HepG2 (cell line): ENCODE data around the gene ENO2. TPM values are rescaled to one million over a fixed set of nuclear protein-coding genes. Genes with fewer than 3 reads are reported as not detected.
A peak's percentile ranks its signal among the peaks of the same experiment; 100 is the strongest.
"Not testable (repeated sequence)": the region's sequence is repeated elsewhere in the genome, so short reads cannot be mapped to it uniquely, and the experiment has no call there.

Experiments
- ATAC-seq: fragments of 200-7000 bp; cut with Tn5 transposase; 3 replicates; pipeline ENCODE4 v1.9.1; 2020; ENCODE audit warnings: mild to moderate bottlenecking, moderate library complexity
- BruUV-seq: library from RNA; stranded (reverse); fragments of 400-500 nt; replicated peaks from 2 replicates; lab custom pipeline; 2021; lab: Mats Ljungman, UMichigan
- CTCF ChIA-PET: fragments of 300-600 bp; formaldehyde crosslinking; extraction: SDS; loops from one replicate; lab custom pipeline; 2021; ENCODE audit warnings: low total read pairs, inconsistent platforms, low intra/inter-chr PET ratio; lab: Yijun Ruan, JAX
- POLR2A ChIA-PET: fragments of 350-600 bp; sonication (Branson Sonifier 250); formaldehyde crosslinking; loops from one replicate; lab custom pipeline; 2020; ENCODE audit warnings: antibody characterized with exemption, inconsistent platforms; lab: Yijun Ruan, JAX
- DNase-seq: peaks from one replicate; pipeline ENCODE4 v3.0.0-alpha.2; 2015; ENCODE audit warnings: low spot score
- FAIRE-seq: peaks from 3 replicates; lab custom pipeline; 2011; peaks lifted over from hg19 to GRCh38; lab: Jason Lieb, UNC
- H2AFZ ChIP-seq: one replicate; pipeline ENCODE4 v1.6.1; 2011; ENCODE audit warnings: low read length, inconsistent platforms
- H3K27ac ChIP-seq: fragments of 300-600 bp; 3 replicates; pipeline ENCODE4 v1.8.0; 2011; ENCODE audit warnings: mixed run types, mild to moderate bottlenecking, mixed read lengths, low read length, inconsistent platforms; ENCODE audit not compliant: insufficient read depth; ENCODE audit errors: extremely low read length
- H3K27me3 ChIP-seq, 2 experiments: fragments of 200-600 bp in 1 of 2; 2 replicates in 1 of 2; 3 replicates in 1 of 2; pipeline versions ENCODE4 v1.6.0 to v1.8.0; 2011; ENCODE audit warnings: low read length in 2 of 2, mild to moderate bottlenecking in 2 of 2, moderate library complexity in 2 of 2, inconsistent platforms in 1 of 2; ENCODE audit not compliant: insufficient read depth in 2 of 2, control insufficient read depth in 1 of 2
- H3K36me3 ChIP-seq, 2 experiments: fragments of 200-600 bp in 1 of 2; replicated peaks in 1 of 2; 2 replicates in 1 of 2; 3 replicates in 1 of 2; pipeline versions ENCODE4 v1.5.1 to v1.8.0; 2011; ENCODE audit warnings: low read length in 2 of 2, inconsistent platforms in 1 of 2; ENCODE audit not compliant: insufficient read depth in 2 of 2, control insufficient read depth in 1 of 2
- H3K4me1 ChIP-seq: 2 replicates; pipeline ENCODE4 v1.5.1; 2012; ENCODE audit warnings: low read length, inconsistent platforms; ENCODE audit not compliant: insufficient read depth
- H3K4me2 ChIP-seq: 2 replicates; pipeline ENCODE4 v1.6.0; 2011; ENCODE audit warnings: low read depth, low read length, inconsistent platforms
- H3K4me3 ChIP-seq, 3 experiments: fragments of 200-600 bp in 1 of 3; sonication (generic), shearing (Covaris generic) in 1 of 3; replicated peaks in 1 of 3; 2 replicates each; pipeline ENCODE4 v1.5.1; 2011 to 2016; ENCODE audit warnings: low read length in 3 of 3, inconsistent platforms in 2 of 3, low read depth in 2 of 3, mild to moderate bottlenecking in 2 of 3, control low read depth in 1 of 3, mixed read lengths in 1 of 3; ENCODE audit not compliant: insufficient read depth in 1 of 3
- H3K79me2 ChIP-seq: one replicate; pipeline ENCODE4 v1.6.1; 2011; ENCODE audit warnings: low read length, inconsistent platforms; ENCODE audit not compliant: insufficient read depth
- H3K9ac ChIP-seq: 2 replicates; pipeline ENCODE4 v1.6.0; 2011; ENCODE audit warnings: mild to moderate bottlenecking, low read depth, low read length, inconsistent platforms; ENCODE audit not compliant: insufficient read depth
- H3K9me3 ChIP-seq: 2 replicates; pipeline ENCODE4 v1.5.1; 2012; ENCODE audit warnings: mild to moderate bottlenecking, low read length
- H4K20me1 ChIP-seq: 2 replicates; pipeline ENCODE4 v1.6.0; 2011; ENCODE audit warnings: inconsistent platforms, mild to moderate bottlenecking, low read length, moderate library complexity; ENCODE audit not compliant: insufficient read depth
- GFI1 ChIP-seq: sonication (generic); formaldehyde crosslinking; IDR thresholded peaks from 2 replicates; pipeline ENCODE4 v1.5.0; 2020; ENCODE audit warnings: missing genetic modification reagents, mild to moderate bottlenecking, borderline replicate concordance
- MAFF ChIP-seq: IDR thresholded peaks from 2 replicates; pipeline ENCODE4 v1.6.1; 2011; ENCODE audit warnings: low read depth, low read length, improper control_type of control experiment
- MAFK ChIP-seq, 2 experiments: IDR thresholded peaks in 1 of 2; conservative IDR thresholded peaks in 1 of 2; 2 replicates each; pipeline ENCODE4 v1.6.1; 2011; ENCODE audit warnings: improper control_type of control experiment in 2 of 2, low read length in 2 of 2
- ZNF121 ChIP-seq: sonication (generic); formaldehyde crosslinking; IDR thresholded peaks from 2 replicates; pipeline ENCODE4 v1.5.0; 2020; ENCODE audit warnings: mild to moderate bottlenecking, missing genetic modification reagents
- ZNF460 ChIP-seq: sonication (generic); formaldehyde crosslinking; IDR thresholded peaks from 2 replicates; pipeline ENCODE4 v1.5.1; 2020; ENCODE audit warnings: missing genetic modification reagents, mild to moderate bottlenecking, borderline replicate concordance
- WGBS: methylation state at CpG from one replicate; pipeline ENCODE4 v1.1.6; 2017; ENCODE audit warnings: low lambda C conversion rate; 5-methylcytosine and 5-hydroxymethylcytosine counted together
- in situ Hi-C: cut with HindIII; loops from 2 replicates; pipeline ENCODE4 v1.10.0; 2017; ENCODE audit warnings: low pct_unique_long_range_greater_than_20kb; ENCODE audit not compliant: extremely low pct_ligation_motif_present
- intact Hi-C: fragments of 100-400 bp; cut with micrococcal nuclease; formaldehyde crosslinking; loops from one replicate; pipeline ENCODE4 v1.10.0; 2022; ENCODE audit not compliant: unreplicated experiment
- polyA plus RNA-seq, 8 experiments: library from polyadenylated mRNA; depleted of rRNA in 3 of 8; stranded (reverse) in 7 of 8; unstranded in 1 of 8; fragments of >200 nt; fragmentation: Illumina TruSeq in 4 of 8; extraction: Trizol in 4 of 8; gene quantifications; 2 replicates each; pipeline versions ENCODE4 v1.2.1 to v1.2.3, GENCODE V29; 2011 to 2016; ENCODE audit warnings: low read depth in 4 of 8, missing spikeins in 1 of 8, mixed read lengths in 1 of 8; ENCODE audit not compliant: insufficient read depth in 1 of 8
- total RNA-seq, 5 experiments: library from RNA; depleted of rRNA; stranded (reverse); fragments of >200 nt; fragmentation: Illumina TruSeq; extraction: Trizol; gene quantifications; 2 replicates each; pipeline ENCODE4 v1.2.3, GENCODE V29; 2016; ENCODE audit warnings: low read depth in 1 of 5
- TF ChIP-seq, protein P1 (sequence below): sonication (generic); formaldehyde crosslinking; IDR thresholded peaks from 2 replicates; pipeline ENCODE4 v1.5.0; 2020; ENCODE audit warnings: mild to moderate bottlenecking, missing genetic modification reagents, borderline replicate concordance

ENO2 gene
- total and polyA plus RNA-seq, 2 of the 13 experiments (the other 11 are each of a cell fraction or from before 2014, with no cell fraction given), result 19.3 to 136 TPM

DNA sequence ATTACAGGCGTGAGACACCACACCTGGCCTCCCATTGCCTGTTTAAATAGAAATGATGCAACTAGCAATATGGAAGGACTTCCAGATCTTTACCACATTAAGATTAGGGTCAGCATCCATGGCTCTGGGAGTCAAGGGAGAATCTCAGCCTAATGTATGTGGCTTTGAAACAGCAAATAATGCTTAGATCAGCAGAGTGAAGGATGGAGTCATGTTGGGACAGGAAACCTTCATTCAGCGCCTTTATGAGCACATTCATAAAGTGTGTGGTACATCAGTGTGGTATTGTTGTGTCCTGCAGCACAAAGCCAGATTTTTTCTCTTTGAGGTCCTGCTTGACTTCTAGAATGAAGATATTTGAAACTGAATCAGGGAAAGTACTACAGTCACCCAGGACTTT is 26.0 kb upstream of the ENO2 start:
- CTCF ChIA-PET, result no interaction called here

DNA sequence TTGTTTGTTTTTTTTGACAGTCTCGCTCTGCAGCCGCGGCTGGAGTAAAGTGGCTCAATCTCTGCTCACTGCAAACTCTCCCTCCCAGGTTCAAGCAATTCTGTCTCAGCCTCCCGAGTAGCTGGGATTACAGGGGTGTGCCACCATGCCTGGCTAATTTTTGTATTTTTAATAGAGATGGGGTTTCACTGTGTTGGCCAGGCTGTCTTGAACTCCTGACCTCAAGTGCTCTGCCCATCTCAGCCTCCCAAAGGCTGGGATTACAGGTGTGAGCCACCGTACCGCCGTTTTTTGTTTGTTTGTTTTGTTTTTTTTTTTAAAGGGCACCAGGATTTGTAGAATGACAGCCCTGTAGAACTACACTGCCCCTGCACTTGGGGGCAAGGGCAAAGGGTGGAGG is 25.6 kb upstream of the ENO2 start:
- ATAC-seq, H3K4me3 ChIP-seq, H3K36me3 ChIP-seq, FAIRE-seq, intact Hi-C loops, H3K9me3 ChIP-seq, H4K20me1 ChIP-seq, H2AFZ ChIP-seq, H3K27me3 ChIP-seq, DNase-seq, in situ Hi-C loops, H3K4me2 ChIP-seq, CTCF ChIA-PET, H3K79me2 ChIP-seq, BruUV-seq, H3K9ac ChIP-seq: not testable (repeated sequence)
- TF ChIP-seq, protein P1, sequence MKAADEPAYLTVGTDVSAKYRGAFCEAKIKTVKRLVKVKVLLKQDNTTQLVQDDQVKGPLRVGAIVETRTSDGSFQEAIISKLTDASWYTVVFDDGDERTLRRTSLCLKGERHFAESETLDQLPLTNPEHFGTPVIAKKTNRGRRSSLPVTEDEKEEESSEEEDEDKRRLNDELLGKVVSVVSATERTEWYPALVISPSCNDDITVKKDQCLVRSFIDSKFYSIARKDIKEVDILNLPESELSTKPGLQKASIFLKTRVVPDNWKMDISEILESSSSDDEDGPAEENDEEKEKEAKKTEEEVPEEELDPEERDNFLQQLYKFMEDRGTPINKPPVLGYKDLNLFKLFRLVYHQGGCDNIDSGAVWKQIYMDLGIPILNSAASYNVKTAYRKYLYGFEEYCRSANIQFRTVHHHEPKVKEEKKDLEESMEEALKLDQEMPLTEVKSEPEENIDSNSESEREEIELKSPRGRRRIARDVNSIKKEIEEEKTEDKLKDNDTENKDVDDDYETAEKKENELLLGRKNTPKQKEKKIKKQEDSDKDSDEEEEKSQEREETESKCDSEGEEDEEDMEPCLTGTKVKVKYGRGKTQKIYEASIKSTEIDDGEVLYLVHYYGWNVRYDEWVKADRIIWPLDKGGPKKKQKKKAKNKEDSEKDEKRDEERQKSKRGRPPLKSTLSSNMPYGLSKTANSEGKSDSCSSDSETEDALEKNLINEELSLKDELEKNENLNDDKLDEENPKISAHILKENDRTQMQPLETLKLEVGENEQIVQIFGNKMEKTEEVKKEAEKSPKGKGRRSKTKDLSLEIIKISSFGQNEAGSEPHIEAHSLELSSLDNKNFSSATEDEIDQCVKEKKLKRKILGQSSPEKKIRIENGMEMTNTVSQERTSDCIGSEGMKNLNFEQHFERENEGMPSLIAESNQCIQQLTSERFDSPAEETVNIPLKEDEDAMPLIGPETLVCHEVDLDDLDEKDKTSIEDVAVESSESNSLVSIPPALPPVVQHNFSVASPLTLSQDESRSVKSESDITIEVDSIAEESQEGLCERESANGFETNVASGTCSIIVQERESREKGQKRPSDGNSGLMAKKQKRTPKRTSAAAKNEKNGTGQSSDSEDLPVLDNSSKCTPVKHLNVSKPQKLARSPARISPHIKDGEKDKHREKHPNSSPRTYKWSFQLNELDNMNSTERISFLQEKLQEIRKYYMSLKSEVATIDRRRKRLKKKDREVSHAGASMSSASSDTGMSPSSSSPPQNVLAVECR (CRISPR knock-in tag), result peak; percentile 28; the same call in 1 of the 2 replicates
- peak; percentile 61; the same call in 1 of the 2 replicates for TF ChIP-seq ZNF460 (CRISPR knock-in tag)
- TF ChIP-seq ZNF121, result peak; percentile 66
- 51% methylated on average over 7 of the region's 7 CpGs for WGBS
- Histone ChIP-seq H3K27ac (peak overlapping the region; percentile 19), H3K4me1 (peaks cover 52% of the 10 kb centered on the region)
- POLR2A ChIA-PET, result interaction anchor here (1.4 to 3.0 kb wide), 2 partner anchors 17 to 56 kb away, joined by 3 to 25 read pairs; partner anchors contain the start of genes C12orf57 and SPSB2

More for the DNA sequence above, 26.0 kb upstream of the ENO2 start:
- no peak for DNase-seq
- no peak overlapping the region for H3K4me3 ChIP-seq
- no peaks in the 10 kb centered on the region; a peak in 1 of 5 replicates for H3K27me3 ChIP-seq
- no peak overlapping the region for H3K4me2 ChIP-seq
- POLR2A ChIA-PET, result interaction anchor here (1.8 to 3.0 kb wide), 2 partner anchors 16 to 55 kb away, joined by 4 to 25 read pairs; partner anchors contain the start of genes C12orf57, RNU7-1 and SPSB2
- H3K79me2 ChIP-seq, result no peaks in the 10 kb centered on the region
- peaks cover 54% of the 10 kb centered on the region for H3K4me1 ChIP-seq
- H4K20me1 ChIP-seq, result no peaks in the 10 kb centered on the region
- BruUV-seq, result no TSS peak
- ATAC-seq, result no peak
- intact Hi-C loops, result no loop called here
- no peak overlapping the region for H3K9ac ChIP-seq
- H2AFZ ChIP-seq, result no peak overlapping the region
- H3K36me3 ChIP-seq, result peaks cover 0 to 1% of the 10 kb centered on the region in 2 experiments; a peak in 2 of 5 replicates
- 90% methylated on average over 2 of the region's 2 CpGs for WGBS
- peak overlapping the region; percentile 19 for H3K27ac ChIP-seq
- in situ Hi-C loops, result no loop called here
- no peak for FAIRE-seq
- TF ChIP-seq MAFK (conservative IDR thresholded peaks at IDR 0.05 in 1 of 2, IDR thresholded peaks at IDR 0.05 in 1 of 2; ENCODE audit: low read length in 2 of 2), result peak; percentile 95 to 96
- TF ChIP-seq GFI1 (CRISPR knock-in tag), result no peak
- TF ChIP-seq MAFF, result peak; percentile 92
- no peaks in the 10 kb centered on the region for H3K9me3 ChIP-seq
